ENCODE results near the gene TMEM250.

Gene TMEM250

DNA sequence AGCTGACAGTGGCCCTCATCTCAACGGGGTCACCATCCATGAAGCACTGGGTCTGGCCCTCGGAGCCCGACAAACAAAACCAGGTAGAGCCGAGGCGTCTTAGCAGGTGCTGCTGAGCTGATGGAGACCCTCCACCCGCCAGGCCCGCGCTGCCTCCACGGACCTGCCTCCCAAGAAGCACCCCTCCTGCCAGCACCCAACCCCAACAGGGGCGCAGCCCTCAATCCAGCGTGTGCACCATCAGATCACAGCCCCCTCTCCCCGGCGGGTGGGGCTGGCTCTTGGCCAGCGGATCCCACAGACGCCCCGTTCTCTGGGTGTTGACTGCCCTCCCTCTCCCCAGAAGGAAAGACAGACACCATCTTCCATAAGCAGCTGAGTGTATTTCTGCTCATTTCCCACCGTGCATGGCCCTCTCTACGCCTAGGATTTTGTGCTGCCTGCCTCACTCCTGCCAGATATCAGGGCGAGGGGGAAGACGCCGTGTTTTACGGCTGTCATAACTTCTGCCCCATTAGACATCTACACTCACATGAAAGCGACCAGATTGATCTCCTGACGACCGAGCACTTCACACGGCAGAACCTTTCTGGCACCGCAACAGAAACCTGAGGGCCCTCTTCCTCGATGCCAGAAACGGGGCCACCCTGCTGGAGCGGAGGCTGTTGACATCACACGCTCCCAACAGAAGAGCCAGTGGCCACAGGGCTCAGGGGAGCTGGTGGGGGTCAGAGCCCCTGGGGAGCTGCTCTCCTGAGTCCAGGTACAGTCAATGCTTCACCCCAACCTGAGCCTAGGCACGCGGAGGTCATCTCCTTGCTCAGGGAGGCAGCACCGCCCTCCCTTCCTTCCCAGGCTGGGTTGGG, 35.9 kb downstream of the TMEM250 start:
- DNase-seq (ENCODE audit: low spot score) = peak; percentile 3

DNA sequence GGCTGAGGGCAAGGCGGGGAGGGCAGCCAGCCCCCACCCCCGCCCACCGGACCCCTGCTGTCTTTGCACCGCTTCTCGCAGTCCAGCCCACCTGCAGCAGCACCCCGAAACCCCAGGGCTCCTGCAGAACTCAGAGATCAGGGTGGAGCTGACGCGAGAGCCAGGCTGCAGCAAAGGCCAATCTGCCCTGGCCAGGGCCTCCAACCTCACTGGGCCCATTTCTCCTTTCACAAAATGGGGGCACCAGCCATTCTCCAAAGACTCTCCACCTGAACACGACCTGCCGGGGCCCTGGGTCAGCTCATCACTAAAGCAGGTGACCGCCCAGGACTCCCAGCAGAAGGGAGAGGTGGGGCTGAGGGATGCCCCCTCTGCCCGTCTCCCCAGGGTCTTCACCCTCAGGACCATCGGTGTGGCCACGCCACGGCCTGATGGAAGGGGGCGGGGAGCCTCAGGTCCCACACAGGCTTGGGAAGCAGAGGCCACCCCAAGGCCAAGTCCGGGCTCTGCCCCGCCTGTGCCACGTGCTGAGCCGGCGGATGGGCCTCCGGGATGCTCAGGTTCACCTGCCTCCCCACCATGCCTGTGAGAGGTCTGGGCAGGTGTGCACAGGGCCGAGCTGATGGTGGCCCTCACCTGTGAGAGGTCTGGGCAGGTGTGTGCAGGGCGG, 36.7 kb downstream of the TMEM250 start:
- DNase-seq (ENCODE audit: low spot score) = peak; percentile 4

DNA sequence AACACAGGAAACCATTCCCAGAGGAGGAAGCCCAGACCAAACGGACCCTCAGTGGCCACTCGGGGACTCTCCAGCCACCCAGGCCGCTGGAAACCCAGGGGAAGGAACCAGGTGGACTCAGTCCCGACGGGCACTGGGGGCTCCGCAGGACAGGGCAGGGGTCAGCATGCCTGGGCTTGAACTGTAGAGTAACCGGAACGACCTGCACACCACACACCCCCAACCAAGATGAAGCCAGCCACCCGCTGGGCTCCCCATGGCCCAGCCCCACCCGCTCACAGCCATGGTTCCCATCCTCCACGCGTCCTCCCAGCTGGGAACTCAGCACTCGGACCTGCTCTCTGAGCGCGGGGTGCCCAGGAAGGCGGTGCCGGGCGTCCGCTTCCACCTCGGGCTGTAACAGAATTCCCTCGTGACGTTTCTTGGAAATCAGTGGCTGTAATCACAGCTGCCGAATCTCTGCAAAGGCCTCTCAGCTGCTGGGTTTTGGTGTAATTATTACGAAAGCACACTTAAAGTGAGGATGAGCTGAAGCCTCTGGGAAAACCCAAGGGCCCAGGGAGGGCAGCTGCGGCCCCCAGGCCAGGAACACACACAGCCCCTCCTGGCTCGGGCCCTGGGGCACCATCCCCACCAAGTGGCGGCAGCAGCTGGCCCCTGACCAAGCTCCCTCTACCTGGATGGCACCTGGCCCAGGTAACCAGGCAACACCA, 37.4 kb downstream of the TMEM250 start:
- DNase-seq (ENCODE audit: low spot score) = peak; percentile 4

DNA sequence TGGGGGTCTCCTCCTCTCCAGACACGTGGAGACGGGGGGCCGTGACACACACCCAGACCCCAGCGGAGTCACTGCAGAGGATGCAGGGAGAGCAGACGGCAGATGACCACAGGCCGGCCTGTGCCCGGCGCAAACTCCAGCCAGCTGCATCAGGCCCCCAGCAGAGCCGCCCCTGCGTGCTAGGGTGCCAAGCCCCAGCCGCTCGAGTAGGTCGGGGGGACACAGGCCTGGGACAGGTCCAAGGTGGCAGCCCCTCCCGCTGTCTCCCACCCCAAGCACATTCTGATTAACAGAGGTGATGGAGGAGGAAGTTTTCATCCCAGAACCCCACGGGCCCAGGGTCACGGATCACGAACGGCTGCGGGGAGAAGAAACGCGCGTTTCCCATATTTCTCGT, 38.0 kb downstream of the TMEM250 start:
- DNase-seq (ENCODE audit: low spot score) = peak; percentile 1

DNA sequence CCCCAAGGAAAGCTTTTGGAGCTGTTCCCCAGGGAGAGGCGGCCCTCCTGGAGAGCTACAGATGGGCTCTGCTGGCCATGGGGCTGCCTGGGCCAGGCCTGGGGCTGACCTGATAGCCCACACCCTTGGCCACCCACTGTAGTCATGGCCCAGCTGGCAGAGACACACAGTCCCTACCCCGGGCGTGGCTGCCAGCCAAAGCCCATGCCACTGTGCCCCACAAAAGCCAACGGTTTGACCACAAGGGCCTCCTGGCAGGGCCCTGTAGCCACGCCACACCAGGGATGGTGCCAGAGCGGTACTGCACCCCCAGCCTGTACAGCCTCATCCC, 38.8 kb downstream of the TMEM250 start:
- no peak for DNase-seq (ENCODE audit: low spot score)

DNA sequence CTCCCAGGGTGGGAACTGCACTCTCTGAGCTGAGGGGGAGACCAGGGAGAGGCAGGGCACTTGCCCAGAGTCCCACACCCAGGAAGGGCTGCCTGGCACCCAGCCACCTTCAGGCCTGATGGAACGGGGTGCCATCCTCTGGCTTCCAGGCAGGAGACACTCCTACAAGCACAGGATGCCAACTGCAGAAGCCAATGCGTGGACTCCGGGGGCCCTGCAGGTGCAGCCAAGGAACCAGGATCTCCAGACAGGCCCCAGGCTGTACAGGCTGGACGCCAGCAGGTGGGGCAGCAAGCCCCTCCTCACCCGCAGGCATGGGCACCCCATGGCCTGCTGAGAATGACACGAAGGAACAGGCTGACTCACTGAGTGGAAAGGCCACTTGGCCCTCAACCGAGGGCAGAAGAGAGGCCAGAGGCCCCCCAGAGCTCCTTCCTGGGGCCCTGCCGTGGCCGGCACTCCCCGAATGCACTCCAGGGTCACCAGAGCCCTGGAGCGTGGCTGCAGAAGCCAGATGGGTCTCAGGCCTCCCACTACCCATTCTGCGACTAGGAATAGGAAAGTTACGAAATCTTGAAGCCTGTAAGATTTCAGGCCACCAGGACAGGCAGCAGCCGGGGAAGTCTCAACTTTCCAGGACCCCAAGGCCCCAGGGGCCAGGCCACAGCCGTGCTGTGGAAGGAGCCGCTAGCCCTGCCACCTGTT, 39.3 kb downstream of the TMEM250 start:
- peak; percentile 9 for DNase-seq (ENCODE audit: low spot score)

DNA sequence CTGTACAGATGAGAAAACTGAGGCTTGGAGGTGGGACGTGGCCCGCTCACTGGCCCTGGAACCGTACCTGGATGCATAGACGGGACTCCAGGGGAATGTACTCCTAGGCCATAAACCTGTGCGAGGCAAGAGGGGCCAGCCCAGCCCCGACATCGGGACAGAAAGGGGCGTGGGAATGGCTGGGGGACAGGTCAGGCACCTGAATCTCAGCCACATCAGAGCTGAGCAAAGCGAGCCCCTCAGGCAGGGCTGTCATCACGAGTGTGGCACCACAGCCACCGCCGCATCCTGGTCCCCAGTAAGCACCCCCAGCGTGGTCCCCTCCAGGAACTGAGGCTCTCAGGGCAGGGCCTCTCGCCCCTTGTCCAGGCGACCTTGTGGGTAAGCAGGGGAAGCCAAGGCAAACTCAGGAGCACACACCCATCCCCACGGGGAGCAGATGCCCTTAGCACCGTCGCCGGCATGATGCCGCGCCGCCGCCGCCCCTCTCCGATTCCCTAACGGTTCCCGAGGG, 40.1 kb downstream of the TMEM250 start:
- peak; percentile 5 for DNase-seq (ENCODE audit: low spot score)

DNA sequence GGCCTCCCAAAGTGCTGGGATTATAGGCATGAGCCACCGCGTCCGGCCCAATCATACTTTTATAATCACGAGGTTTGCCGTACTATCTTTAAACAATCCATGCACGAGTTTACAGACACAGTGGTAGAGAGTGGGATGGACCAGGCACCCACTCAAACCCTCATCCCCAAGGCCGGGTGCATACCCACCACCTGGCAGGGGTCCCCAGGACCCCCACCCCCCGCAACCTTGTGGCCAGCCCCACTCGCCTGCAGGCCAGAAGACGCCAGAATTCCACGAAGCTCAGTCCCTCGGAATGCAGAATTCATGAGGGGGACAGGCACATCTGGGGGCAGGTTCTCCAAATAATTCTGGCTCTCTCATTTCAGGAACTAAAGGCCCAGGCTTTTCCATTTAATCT, 40.7 kb downstream of the TMEM250 start:
- DNase-seq (ENCODE audit: low spot score) = no peak

DNA sequence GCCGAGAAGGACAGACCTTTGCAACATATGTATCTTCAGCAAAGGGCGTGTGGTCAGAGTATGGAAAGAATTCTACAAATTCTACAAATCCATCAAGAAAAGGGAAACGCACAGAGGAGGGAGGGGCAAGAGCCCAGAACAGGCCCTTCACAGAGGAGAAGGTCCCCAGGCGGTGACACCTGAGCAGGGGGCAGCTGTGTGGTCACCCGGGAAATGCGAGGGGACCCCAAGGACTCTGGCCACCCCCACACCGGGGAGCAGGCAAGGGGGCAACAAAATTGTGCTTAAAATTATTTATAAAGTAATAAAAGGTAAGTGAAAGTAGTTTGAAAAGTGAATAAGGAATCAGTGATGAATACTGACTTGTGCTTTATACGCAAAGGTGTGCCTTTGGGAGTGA, 41.2 kb downstream of the TMEM250 start:
- DNase-seq (ENCODE audit: low spot score) = peak; percentile 3

DNA sequence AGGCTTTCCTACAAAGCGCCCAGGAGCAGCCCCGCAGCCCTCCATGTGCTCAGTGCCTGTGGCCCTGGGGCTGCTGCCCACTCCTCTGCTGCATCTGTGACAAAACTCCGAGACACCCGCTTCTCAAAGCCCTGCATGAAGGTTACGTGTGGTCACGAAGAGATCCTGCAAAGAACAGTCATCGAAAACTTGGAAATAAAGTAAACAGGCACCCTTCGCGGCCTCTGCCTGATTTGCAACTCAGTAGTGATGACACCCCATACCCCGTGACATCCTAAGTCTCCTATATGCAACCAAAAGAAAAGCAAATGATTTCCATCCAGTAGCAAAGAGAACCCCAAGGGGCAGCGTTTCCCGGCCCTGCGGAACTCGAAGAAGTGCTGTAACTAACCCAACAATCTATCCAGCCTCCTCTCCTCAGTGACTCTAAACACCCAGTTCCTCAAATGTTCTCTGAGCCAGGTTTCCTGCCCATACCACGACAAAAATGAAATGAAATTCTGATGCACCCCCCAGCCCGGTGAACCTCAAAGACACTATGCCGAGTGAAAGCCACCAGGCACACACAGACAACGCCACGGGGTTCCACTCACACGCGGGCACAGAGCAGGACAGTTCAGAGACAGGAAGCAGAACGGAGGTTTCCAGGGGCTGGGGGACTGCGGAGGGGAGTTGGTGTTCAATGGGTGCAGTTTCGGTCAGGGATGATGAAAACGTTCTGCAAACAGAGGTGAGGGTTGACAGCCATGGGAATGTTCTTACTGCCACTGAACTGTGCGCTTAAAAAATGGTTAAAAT, 42.6 kb downstream of the TMEM250 start:
- no peak for DNase-seq (ENCODE audit: low spot score)

DNA sequence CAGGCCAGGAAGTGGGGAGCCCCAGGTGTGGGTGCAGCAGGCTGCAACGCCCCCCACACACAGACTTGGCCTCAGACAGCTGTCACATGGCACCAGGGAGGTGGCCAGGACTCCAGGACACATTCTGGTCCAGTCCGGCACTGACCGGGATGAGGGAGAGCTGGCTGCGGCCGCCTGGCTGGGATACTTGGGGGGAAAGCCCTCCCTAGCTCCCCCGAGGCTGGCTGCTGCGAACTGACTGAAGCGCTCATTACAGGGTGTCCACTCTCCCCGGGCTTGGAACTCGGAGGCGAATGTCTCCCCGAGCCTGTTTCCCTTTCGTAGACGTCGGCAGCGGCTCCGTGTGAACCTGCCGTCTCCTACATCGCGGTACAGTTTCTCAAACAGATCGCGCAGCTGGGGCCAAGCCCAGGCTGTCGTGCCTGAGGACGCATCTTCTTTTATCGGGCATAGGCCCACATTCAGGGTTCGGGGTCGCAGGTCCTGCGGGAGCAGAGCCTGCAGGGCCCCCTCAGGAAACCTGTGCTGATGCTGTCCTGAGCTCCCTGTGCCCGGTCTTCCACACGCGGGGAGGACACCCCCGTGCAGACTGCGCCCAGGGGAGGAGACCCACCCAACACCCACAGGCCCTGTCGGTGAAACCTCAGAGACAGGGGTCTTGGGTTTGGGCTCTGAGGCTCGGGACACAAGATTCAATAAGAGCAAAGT, 43.4 kb downstream of the TMEM250 start:
- no peak for DNase-seq (ENCODE audit: low spot score)

DNA sequence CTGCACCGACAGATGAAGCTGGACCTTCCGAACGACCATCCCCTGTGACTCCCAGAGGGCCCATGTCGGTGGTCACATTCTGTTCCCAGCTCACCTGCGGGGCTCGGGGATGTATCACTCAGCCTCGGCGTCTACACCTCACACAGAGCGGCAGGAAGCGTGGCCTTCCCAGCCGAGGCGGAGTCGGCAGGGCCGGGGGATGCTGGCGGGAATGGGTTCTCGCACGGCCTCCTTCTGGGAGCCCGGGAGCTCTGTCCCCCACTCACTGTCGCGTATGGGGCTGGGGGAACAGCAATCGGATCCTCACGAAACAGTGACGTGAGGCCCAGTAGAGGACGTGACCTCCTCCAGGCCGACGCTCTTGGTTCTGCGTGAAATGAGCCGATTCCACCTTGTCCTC, 44.0 kb downstream of the TMEM250 start:
- DNase-seq (ENCODE audit: low spot score) = no peak

Measured in HuH-7.5 (cell line).